ENCODE measurements around the gene SMURF1. TPM values are rescaled to one million over a fixed set of nuclear protein-coding genes. Genes with fewer than 3 reads are reported as not detected.

The SMURF1 gene
- total RNA-seq, 1 donor from 2014 or later, result 35.0 TPM

DNA sequence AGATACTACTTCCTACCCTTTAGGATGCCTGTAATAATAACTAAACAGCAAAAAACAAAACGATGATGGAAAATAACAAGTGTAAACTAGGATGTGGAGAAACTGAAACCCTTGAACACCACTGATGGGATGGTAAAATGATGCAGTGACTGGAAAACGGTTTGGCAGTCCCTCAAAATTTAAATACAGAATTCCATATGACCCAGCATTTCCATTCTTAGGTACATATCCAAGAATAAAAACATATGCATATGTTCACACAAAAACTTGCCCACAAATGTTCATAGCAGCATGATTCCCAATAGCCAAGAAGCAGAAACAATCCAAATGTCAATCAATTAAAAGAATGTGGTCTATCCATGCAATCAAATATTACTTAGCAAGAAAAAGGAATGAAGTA is 25.8 kb downstream of the SMURF1 start:
- DNase-seq, result no peak
- intact Hi-C loops (cut with DNase I), result no loop called here
- Histone ChIP-seq H3K36me3 (no peaks in the 10 kb centered on the region), H3K9me3 (no peaks in the 10 kb centered on the region), H3K4me3 (no peak overlapping the region), H3K4me1 (peaks cover 45% of the 10 kb centered on the region), H3K27me3 (no peaks in the 10 kb centered on the region), H3K27ac (no peak overlapping the region)
- TF ChIP-seq, protein P1, sequence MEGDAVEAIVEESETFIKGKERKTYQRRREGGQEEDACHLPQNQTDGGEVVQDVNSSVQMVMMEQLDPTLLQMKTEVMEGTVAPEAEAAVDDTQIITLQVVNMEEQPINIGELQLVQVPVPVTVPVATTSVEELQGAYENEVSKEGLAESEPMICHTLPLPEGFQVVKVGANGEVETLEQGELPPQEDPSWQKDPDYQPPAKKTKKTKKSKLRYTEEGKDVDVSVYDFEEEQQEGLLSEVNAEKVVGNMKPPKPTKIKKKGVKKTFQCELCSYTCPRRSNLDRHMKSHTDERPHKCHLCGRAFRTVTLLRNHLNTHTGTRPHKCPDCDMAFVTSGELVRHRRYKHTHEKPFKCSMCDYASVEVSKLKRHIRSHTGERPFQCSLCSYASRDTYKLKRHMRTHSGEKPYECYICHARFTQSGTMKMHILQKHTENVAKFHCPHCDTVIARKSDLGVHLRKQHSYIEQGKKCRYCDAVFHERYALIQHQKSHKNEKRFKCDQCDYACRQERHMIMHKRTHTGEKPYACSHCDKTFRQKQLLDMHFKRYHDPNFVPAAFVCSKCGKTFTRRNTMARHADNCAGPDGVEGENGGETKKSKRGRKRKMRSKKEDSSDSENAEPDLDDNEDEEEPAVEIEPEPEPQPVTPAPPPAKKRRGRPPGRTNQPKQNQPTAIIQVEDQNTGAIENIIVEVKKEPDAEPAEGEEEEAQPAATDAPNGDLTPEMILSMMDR (IDR thresholded peaks at IDR 0.05), result no peak
- no peak for ATAC-seq

DNA sequence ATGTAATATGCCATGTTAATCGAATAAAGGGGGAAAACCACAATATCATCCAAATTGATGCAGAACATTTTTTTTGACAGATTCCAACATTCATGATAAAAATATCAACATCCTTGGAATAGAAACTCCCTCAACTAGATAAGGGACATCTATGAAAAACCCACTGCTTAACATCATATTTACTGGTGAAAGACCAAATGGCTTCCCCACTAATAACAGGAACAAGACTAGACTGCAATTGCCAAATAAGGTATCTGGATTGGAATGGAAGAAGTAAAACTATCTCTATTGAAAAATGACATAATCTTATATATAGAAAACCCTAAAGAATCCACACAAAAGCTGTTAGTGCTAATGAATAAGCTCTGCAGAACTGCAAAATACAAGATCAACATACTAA is 27.8 kb downstream of the SMURF1 start:
- H3K27me3 ChIP-seq, result no peaks in the 10 kb centered on the region
- intact Hi-C loops (cut with DNase I), result no loop called here
- no peak overlapping the region for H3K4me3 ChIP-seq
- ATAC-seq (peak; percentile 55), DNase-seq (no peak)
- TF ChIP-seq, protein P1 (IDR thresholded peaks at IDR 0.05), result no peak
- H3K9me3 ChIP-seq, result no peaks in the 10 kb centered on the region
- H3K36me3 ChIP-seq, result no peaks in the 10 kb centered on the region
- peaks cover 48% of the 10 kb centered on the region for H3K4me1 ChIP-seq
- H3K27ac ChIP-seq, result no peak overlapping the region

DNA sequence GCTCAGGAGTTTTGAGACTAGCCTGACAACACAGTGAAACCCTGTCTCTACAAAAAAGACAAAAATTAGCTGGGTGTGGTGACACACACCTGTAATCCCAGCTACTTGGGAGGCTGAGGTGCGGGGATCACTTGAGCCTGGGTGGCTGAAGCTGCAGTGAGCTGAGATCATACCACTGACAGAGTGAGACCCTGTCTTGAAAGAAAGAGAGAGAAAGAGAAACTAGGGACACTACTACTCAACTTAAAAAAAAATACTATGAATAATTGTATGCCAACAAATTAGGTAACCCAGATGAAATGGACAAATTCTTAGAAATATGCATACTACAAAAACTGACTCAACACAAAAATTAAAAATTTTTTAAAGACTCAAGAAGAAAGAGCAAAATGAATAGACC is 28.5 kb downstream of the SMURF1 start:
- H3K27ac ChIP-seq, result no peak overlapping the region
- H3K27me3 ChIP-seq, result no peaks in the 10 kb centered on the region
- no peaks in the 10 kb centered on the region for H3K9me3 ChIP-seq
- H3K4me3 ChIP-seq, result no peak overlapping the region
- no peaks in the 10 kb centered on the region for H3K36me3 ChIP-seq
- intact Hi-C loops (cut with DNase I), result no loop called here
- no peak for ATAC-seq
- TF ChIP-seq, protein P1 (IDR thresholded peaks at IDR 0.05), result no peak
- H3K4me1 ChIP-seq, result peaks cover 48% of the 10 kb centered on the region
- DNase-seq, result no peak

DNA sequence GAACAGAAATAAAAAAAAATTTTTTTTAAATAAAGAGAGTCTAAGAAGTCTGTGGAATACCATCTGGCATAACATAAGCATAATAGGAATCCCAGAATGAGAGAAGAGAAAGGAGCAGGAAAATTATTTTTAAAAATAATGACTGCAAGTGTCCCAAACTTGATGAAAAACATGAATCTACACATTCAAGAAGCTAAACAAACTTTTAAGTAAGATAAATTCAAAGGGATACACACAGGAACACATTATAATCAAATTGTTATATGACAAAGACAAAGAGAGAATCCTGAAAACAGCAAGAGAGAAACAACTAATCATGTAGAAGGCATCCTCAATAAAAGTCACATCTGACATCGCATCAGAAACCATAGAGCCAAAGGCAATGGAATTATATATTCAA is 30.9 kb downstream of the SMURF1 start:
- H3K4me1 ChIP-seq, result peaks cover 48% of the 10 kb centered on the region
- H3K4me3 ChIP-seq, result no peak overlapping the region
- H3K27me3 ChIP-seq, result no peaks in the 10 kb centered on the region
- ATAC-seq (no peak), DNase-seq (no peak)
- no peaks in the 10 kb centered on the region for H3K36me3 ChIP-seq
- intact Hi-C loops (cut with DNase I), result no loop called here
- TF ChIP-seq, protein P1 (IDR thresholded peaks at IDR 0.05), result no peak
- H3K9me3 ChIP-seq, result no peaks in the 10 kb centered on the region
- H3K27ac ChIP-seq, result no peak overlapping the region

DNA sequence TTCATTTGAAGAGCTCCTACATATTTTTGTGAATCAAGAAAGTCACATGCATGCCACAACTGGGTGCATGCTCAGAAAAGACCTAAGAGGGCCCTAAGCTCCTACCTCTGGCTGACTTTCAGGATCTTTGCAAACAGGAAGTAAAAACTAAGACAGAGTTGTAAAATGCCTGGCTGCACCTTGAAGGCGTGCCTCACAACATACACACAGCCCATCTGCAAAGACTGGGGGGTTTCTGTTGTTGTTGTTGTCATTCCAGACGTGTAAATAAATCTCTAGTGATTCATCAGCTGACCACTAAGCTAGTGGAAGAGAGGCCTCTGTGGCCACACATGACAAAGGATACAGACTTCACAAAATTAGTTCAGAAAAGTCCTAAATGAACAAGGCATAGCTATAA is 31.8 kb downstream of the SMURF1 start:
- ATAC-seq, result peak; percentile 71
- intact Hi-C loops (cut with DNase I), result no loop called here
- Histone ChIP-seq H3K36me3 (no peaks in the 10 kb centered on the region), H3K27ac (no peak overlapping the region), H3K27me3 (no peaks in the 10 kb centered on the region), H3K4me1 (peaks cover 52% of the 10 kb centered on the region), H3K9me3 (no peaks in the 10 kb centered on the region), H3K4me3 (no peak overlapping the region)
- TF ChIP-seq, protein P1 (IDR thresholded peaks at IDR 0.05), result no peak
- DNase-seq, result no peak

DNA sequence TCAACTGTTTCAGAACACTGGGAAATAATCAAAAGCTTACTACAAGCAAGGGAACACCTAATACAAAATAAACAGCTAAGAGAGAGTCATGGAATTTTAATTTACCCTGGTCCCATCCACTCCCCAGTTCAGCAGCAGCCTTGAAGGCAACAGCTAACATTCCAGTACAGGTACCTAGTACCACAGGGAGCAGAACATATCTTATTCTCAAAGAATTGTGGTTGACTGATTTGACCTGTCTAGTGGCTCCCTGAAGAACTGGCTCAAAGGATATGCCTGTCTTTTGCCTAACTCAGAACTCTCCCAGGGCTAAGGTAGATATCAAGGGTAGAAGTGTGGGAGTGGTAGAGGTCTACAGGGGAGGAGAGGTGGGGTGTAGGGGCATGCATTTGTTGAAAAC is 32.3 kb downstream of the SMURF1 start:
- H3K4me3 ChIP-seq, result no peak overlapping the region
- no peaks in the 10 kb centered on the region for H3K27me3 ChIP-seq
- DNase-seq (no peak), ATAC-seq (peak; percentile 63)
- H3K4me1 ChIP-seq, result peaks cover 57% of the 10 kb centered on the region
- intact Hi-C loops (cut with DNase I), result no loop called here
- TF ChIP-seq, protein P1 (IDR thresholded peaks at IDR 0.05), result no peak
- H3K9me3 ChIP-seq, result no peaks in the 10 kb centered on the region
- no peak overlapping the region for H3K27ac ChIP-seq
- no peaks in the 10 kb centered on the region for H3K36me3 ChIP-seq
